B cell (primary cell): ENCODE data around the gene MED15. TPM values are rescaled to one million over a fixed set of nuclear protein-coding genes. Genes with fewer than 3 reads are reported as not detected.

Experiments
- ATAC-seq: fragments of 200-7000 bp; cut with Tn5 transposase; one replicate; pipeline ENCODE4 v1.10.0; 2021; ENCODE audit warnings: low read depth, mild to moderate bottlenecking, moderate number of reproducible peaks, moderate library complexity
- CTCF ChIA-PET: fragments of 350-600 bp; sonication (Branson Sonifier 250); formaldehyde crosslinking; loops from one replicate; lab custom pipeline; 2021; ENCODE audit warnings: antibody characterized with exemption, inconsistent platforms; lab: Charles Lee
- POLR2A ChIA-PET: fragments of 350-600 bp; sonication (Branson Sonifier 250); formaldehyde crosslinking; loops from one replicate; lab custom pipeline; 2021; ENCODE audit warnings: antibody characterized with exemption; lab: Charles Lee
- DNase-seq: peaks from one replicate; pipeline ENCODE4 v3.0.0; 2013
- H2AFZ ChIP-seq: 2 replicates; pipeline ENCODE4 v1.6.1; 2012; ENCODE audit warnings: mild to moderate bottlenecking, low read depth, low read length; ENCODE audit not compliant: insufficient read depth, poor library complexity, severe bottlenecking
- H3K27ac ChIP-seq, 2 donors: 1 replicate in 1 of 2; 2 replicates in 1 of 2; pipeline ENCODE4 v1.5.1; 2012 to 2013; ENCODE audit warnings: low read length in 2 of 2, mild to moderate bottlenecking in 2 of 2, moderate library complexity in 1 of 2
- H3K27me3 ChIP-seq, 4 experiments: fragments of 200-600 bp in 1 of 4; sonication (generic) in 1 of 4; replicated peaks in 1 of 4; 1 replicate in 2 of 4; 2 replicates in 2 of 4; pipeline versions ENCODE4 v1.6.1 to v1.7.0; 2013 to 2016; ENCODE audit warnings: low read length in 3 of 4, mild to moderate bottlenecking in 2 of 4, mixed read lengths in 1 of 4, moderate library complexity in 1 of 4; ENCODE audit not compliant: insufficient read depth in 4 of 4, control insufficient read depth in 3 of 4; ENCODE audit errors: control extremely low read depth in 1 of 4
- H3K36me3 ChIP-seq, 2 experiments: replicated peaks in 1 of 2; 1 replicate in 1 of 2; 2 replicates in 1 of 2; pipeline versions ENCODE4 v1.6.1 to v1.7.1; 2013; ENCODE audit warnings: low read length in 1 of 2; ENCODE audit not compliant: insufficient read depth in 2 of 2, control insufficient read depth in 1 of 2; ENCODE audit errors: control extremely low read depth in 1 of 2, extremely low read depth in 1 of 2
- H3K4me1 ChIP-seq, 2 donors: fragments of 200-600 bp in 1 of 2; sonication (generic) in 1 of 2; 1 replicate in 1 of 2; 2 replicates in 1 of 2; pipeline versions ENCODE4 v1.5.1 to v1.6.1; 2013 to 2017; ENCODE audit warnings: low read length in 2 of 2; ENCODE audit not compliant: control insufficient read depth in 2 of 2, insufficient read depth in 2 of 2
- H3K4me2 ChIP-seq: replicated peaks from 2 replicates; pipeline ENCODE3; 2012; ENCODE audit warnings: mild to moderate bottlenecking, low read depth, low read length; ENCODE audit not compliant: poor library complexity, severe bottlenecking
- H3K4me3 ChIP-seq, 5 experiments: fragments of 200-600 bp in 1 of 5; sonication (generic) in 1 of 5; 1 replicate in 3 of 5; 2 replicates in 2 of 5; pipeline versions ENCODE4 v1.5.1 to v1.7.0; 2011 to 2016; ENCODE audit warnings: low read length in 4 of 5, mild to moderate bottlenecking in 4 of 5, low read depth in 2 of 5, control low read depth in 1 of 5, moderate library complexity in 1 of 5; ENCODE audit not compliant: insufficient read depth in 1 of 5; ENCODE audit errors: control extremely low read depth in 1 of 5, extremely low read depth in 1 of 5
- H3K79me2 ChIP-seq: fragments of 200-600 bp; sonication (generic); one replicate; pipeline ENCODE4 v1.6.0; 2016; ENCODE audit warnings: low read length; ENCODE audit not compliant: control insufficient read depth, insufficient read depth
- H3K9ac ChIP-seq: fragments of 200-600 bp; sonication (generic); 2 replicates; pipeline ENCODE4 v1.6.1; 2017; ENCODE audit warnings: mild to moderate bottlenecking, low read length, moderate library complexity
- H3K9me3 ChIP-seq, 3 donors: one replicate each; pipeline versions ENCODE4 v1.6.1 to v1.7.1; 2013; ENCODE audit warnings: low read length in 2 of 3; ENCODE audit not compliant: control insufficient read depth in 2 of 3, insufficient read depth in 1 of 3; ENCODE audit errors: control extremely low read depth in 1 of 3
- H4K20me1 ChIP-seq: 2 replicates; pipeline ENCODE4 v1.6.0; 2012; ENCODE audit warnings: mild to moderate bottlenecking, low read length; ENCODE audit not compliant: insufficient read depth, control insufficient read depth, poor library complexity, severe bottlenecking
- H3K27ac Mint-ChIP-seq: one replicate; pipeline ENCODE4 v1.8.0; 2021; ENCODE audit warnings: mixed read lengths
- H3K27me3 Mint-ChIP-seq: one replicate; pipeline ENCODE4 v1.8.0; 2021; ENCODE audit warnings: mixed read lengths
- H3K4me1 Mint-ChIP-seq: one replicate; pipeline ENCODE4 v1.8.0; 2021; ENCODE audit warnings: mixed read lengths
- H3K4me3 Mint-ChIP-seq: one replicate; pipeline ENCODE4 v1.8.0; 2021; ENCODE audit warnings: mixed read lengths
- H3K9me3 Mint-ChIP-seq: one replicate; pipeline ENCODE4 v1.8.0; 2022; ENCODE audit warnings: mixed read lengths; ENCODE audit not compliant: insufficient read depth
- CTCF ChIP-seq: fragments of 200-600 bp; IDR thresholded peaks from one replicate; pipeline ENCODE4 v1.8.0; 2022; ENCODE audit warnings: antibody characterized with exemption, mild to moderate bottlenecking
- EZH2 ChIP-seq: IDR thresholded peaks from 2 replicates; pipeline ENCODE4 v1.6.1; 2012; ENCODE audit warnings: borderline replicate concordance, low read depth, mild to moderate bottlenecking, moderate library complexity, low read length; ENCODE audit not compliant: insufficient read depth, poor library complexity, severe bottlenecking
- WGBS: methylation state at CpG from one replicate; pipeline ENCODE4 v1.1.5; 2013; ENCODE audit warnings: missing lambda C conversion rate; ENCODE audit not compliant: insufficient coverage; 5-methylcytosine and 5-hydroxymethylcytosine counted together
- intact Hi-C: fragments of 100-400 bp; cut with micrococcal nuclease; formaldehyde crosslinking; loops from one replicate; pipeline ENCODE4 v1.10.0; 2022
- polyA plus RNA-seq: library from polyadenylated mRNA; depleted of rRNA; stranded (reverse); fragments of >200 nt; gene quantifications from 2 replicates; pipeline ENCODE4 v1.2.3, GENCODE V29; 2012
- total RNA-seq, 2 donors: library from RNA; stranded (reverse); fragments of 120-200 nt in 1 of 2; gene quantifications; 1 replicate in 1 of 2; 2 replicates in 1 of 2; pipeline versions ENCODE4 v1.2.3 to v1.2.4, GENCODE V29; 2013 to 2022

MED15 gene
- total and polyA plus RNA-seq, 2 donors (not counting 1 experiment from before 2014, with no cell fraction given), result 109 to 134 TPM

- no peak for ATAC-seq
- Histone ChIP-seq H3K9me3 (no peaks in the 10 kb centered on the region), H3K27ac (no peak overlapping the region), H3K27me3 (no peaks in the 10 kb centered on the region), H3K4me2 (no peak overlapping the region), H3K4me1 (peaks cover 0 to 16% of the 10 kb centered on the region in 2 donors), H3K79me2 (peaks cover 12% of the 10 kb centered on the region), H2AFZ (no peak overlapping the region), H3K9ac (no peak overlapping the region), H4K20me1 (peaks cover 25% of the 10 kb centered on the region), H3K36me3 (peaks cover 2 to 85% of the 10 kb centered on the region in 2 experiments), H3K4me3 (no peak overlapping the region)
- Mint-ChIP-seq H3K9me3 (no peaks in the 10 kb centered on the region), H3K27ac (no peak overlapping the region), H3K27me3 (no peaks in the 10 kb centered on the region), H3K4me1 (peaks cover 6% of the 10 kb centered on the region), H3K4me3 (no peak overlapping the region)
- intact Hi-C loops, result loop anchor here (1.0 kb wide), 1 partner anchor 153 kb away; no protein-coding TSS in a partner anchor
- TF ChIP-seq EZH2 (no peak), CTCF (no peak)
- no peak for DNase-seq
- CTCF ChIA-PET, result interaction anchor here (0.7 to 6.7 kb wide), 9 partner anchors 10 to 420 kb away, joined by 3 to 56 read pairs (median 5); no protein-coding TSS in a partner anchor
- POLR2A ChIA-PET, result interaction anchor here (0.6 kb wide), 1 partner anchor 57 kb away, joined by 3 read pairs; no protein-coding TSS in a partner anchor
- WGBS, result 79% methylated on average over 5 of the region's 6 CpGs
Observed at GRCh38 chr22:20571078-20571503, 63.7 kb downstream of the MED15 start.

GRCh38 chr22:20571531-20572007, 64.2 kb downstream of the MED15 start:
- Histone ChIP-seq H2AFZ (no peak overlapping the region), H3K9me3 (no peaks in the 10 kb centered on the region), H3K4me3 (no peak overlapping the region), H3K9ac (no peak overlapping the region), H3K4me2 (no peak overlapping the region), H3K79me2 (peaks cover 12% of the 10 kb centered on the region), H3K27ac (no peak overlapping the region), H3K36me3 (peaks cover 2 to 85% of the 10 kb centered on the region in 2 experiments), H4K20me1 (peaks cover 25% of the 10 kb centered on the region), H3K4me1 (peaks cover 0 to 16% of the 10 kb centered on the region in 2 donors), H3K27me3 (no peaks in the 10 kb centered on the region)
- peak; percentile 37 for ATAC-seq
- Mint-ChIP-seq H3K9me3 (no peaks in the 10 kb centered on the region), H3K27ac (no peak overlapping the region), H3K27me3 (no peaks in the 10 kb centered on the region), H3K4me1 (peaks cover 6% of the 10 kb centered on the region), H3K4me3 (no peak overlapping the region)
- ChIA-PET CTCF (interaction anchor here (1.3 to 6.7 kb wide), 8 partner anchors 8 to 420 kb away, joined by 3 to 56 read pairs (median 6); no protein-coding TSS in a partner anchor), POLR2A (no interaction called here)
- 94% methylated on average over 2 of the region's 4 CpGs for WGBS
- TF ChIP-seq EZH2 (no peak), CTCF (peak; percentile 90)
- intact Hi-C loops, result loop anchor here (1.0 kb wide), 1 partner anchor 153 kb away; no protein-coding TSS in a partner anchor
- DNase-seq, result peak; percentile 65
